PC-3 (cell line): ENCODE results near the gene CCDC24. TPM values are rescaled to one million over a fixed set of nuclear protein-coding genes. Genes with fewer than 3 reads are reported as not detected.

ENCODE experiments used
- ATAC-seq: fragments of 200-7000 bp; cut with Tn5 transposase; 2 replicates; pipeline ENCODE4 v1.9.1; 2020; ENCODE audit warnings: mild to moderate bottlenecking, moderate library complexity
- BruUV-seq: library from RNA; stranded (reverse); fragments of 400-500 nt; replicated peaks from 2 replicates; lab custom pipeline; 2021; lab: Mats Ljungman, UMichigan
- CTCF ChIA-PET: fragments of 300-600 bp; sonication (Branson Sonifier 250); formaldehyde crosslinking; loops from one replicate; lab custom pipeline; 2022; ENCODE audit warnings: antibody characterized with exemption; lab: Charles Lee
- POLR2A ChIA-PET: fragments of 300-600 bp; sonication (Branson Sonifier 250); formaldehyde crosslinking; loops from one replicate; lab custom pipeline; 2022; ENCODE audit warnings: antibody characterized with exemption; ENCODE audit not compliant: unreplicated experiment; lab: Charles Lee
- DNase-seq: peaks from one replicate; pipeline ENCODE4 v3.0.0-alpha.2; 2015
- H2AFZ ChIP-seq: fragments of 300-600 bp; sonication (generic); 2 replicates; pipeline ENCODE4 v1.6.0; 2016; ENCODE audit warnings: antibody characterized with exemption, low read length
- H3F3A ChIP-seq: fragments of 300-600 bp; sonication (generic); one replicate; pipeline ENCODE4 v1.6.0; 2017; ENCODE audit warnings: antibody characterized with exemption, low read length, control low read depth, mild to moderate bottlenecking; ENCODE audit not compliant: unreplicated experiment
- H3K27ac ChIP-seq: fragments of 300-600 bp; sonication (generic); 2 replicates; pipeline ENCODE4 v1.5.1; 2016; ENCODE audit warnings: mild to moderate bottlenecking, low read length
- H3K27me3 ChIP-seq: fragments of 300-600 bp; sonication (generic); 2 replicates; pipeline ENCODE4 v1.6.1; 2016; ENCODE audit warnings: low read length, mixed read lengths
- H3K36me3 ChIP-seq: fragments of 300-600 bp; sonication (generic); 2 replicates; pipeline ENCODE4 v1.6.1; 2016; ENCODE audit warnings: low read depth, mixed run types, low read length, mixed read lengths
- H3K4me1 ChIP-seq: fragments of 300-600 bp; sonication (generic); 2 replicates; pipeline ENCODE4 v1.5.1; 2016; ENCODE audit warnings: low read length; ENCODE audit not compliant: insufficient read depth
- H3K4me2 ChIP-seq: fragments of 300-600 bp; sonication (generic); 2 replicates; pipeline ENCODE4 v1.6.0; 2016; ENCODE audit warnings: low read length
- H3K4me3 ChIP-seq: fragments of 300-600 bp; sonication (generic); 2 replicates; pipeline ENCODE4 v1.5.1; 2016; ENCODE audit warnings: mild to moderate bottlenecking, low read length, mixed read lengths
- H3K79me2 ChIP-seq: fragments of 300-600 bp; sonication (generic); 2 replicates; pipeline ENCODE4 v1.6.1; 2017; ENCODE audit warnings: low read length, mixed read lengths
- H3K9ac ChIP-seq: fragments of 300-600 bp; sonication (generic); 2 replicates; pipeline ENCODE4 v1.6.0; 2016; ENCODE audit warnings: mild to moderate bottlenecking, low read length
- H3K9me2 ChIP-seq: fragments of 300-600 bp; sonication (generic); replicated peaks from 2 replicates; pipeline ENCODE4 v1.6.1; 2016; ENCODE audit warnings: mixed run types, low read length, mixed read lengths
- H3K9me3 ChIP-seq: fragments of 300-600 bp; sonication (generic); 2 replicates; pipeline ENCODE4 v1.6.1; 2016; ENCODE audit warnings: low read length, mixed read lengths
- H4K20me1 ChIP-seq: fragments of 300-600 bp; sonication (generic); 2 replicates; pipeline ENCODE4 v1.6.1; 2016; ENCODE audit warnings: low read length, mixed read lengths
- EZH2 ChIP-seq: fragments of 300-600 bp; sonication (generic); IDR thresholded peaks from one replicate; pipeline ENCODE4 v1.6.1; 2017; ENCODE audit warnings: antibody characterized with exemption, mild to moderate bottlenecking, low read length; ENCODE audit not compliant: unreplicated experiment
- EZH2phosphoT487 ChIP-seq: fragments of 300-600 bp; sonication (generic); IDR thresholded peaks from 2 replicates; pipeline ENCODE4 v1.6.1; 2018; ENCODE audit warnings: mild to moderate bottlenecking, antibody characterized with exemption, low read length, borderline replicate concordance
- intact Hi-C: fragments of 100-400 bp; cut with micrococcal nuclease; formaldehyde crosslinking; loops from 2 replicates; pipeline ENCODE4 v1.9.0; 2023
- total RNA-seq: library from RNA; depleted of rRNA; stranded (reverse); fragments of >200 nt; gene quantifications from 2 replicates; pipeline ENCODE4 v1.2.3, GENCODE V29; 2014
- TF ChIP-seq, protein P1 (sequence below): fragments of 300-600 bp; sonication (generic); conservative IDR thresholded peaks from 2 replicates; pipeline ENCODE4 v1.5.1; 2017; ENCODE audit warnings: antibody characterized with exemption, low read depth, mild to moderate bottlenecking, low read length

CCDC24 gene
- total RNA-seq, 1 experiment from 2014 or later = 10.1 TPM

DNA sequence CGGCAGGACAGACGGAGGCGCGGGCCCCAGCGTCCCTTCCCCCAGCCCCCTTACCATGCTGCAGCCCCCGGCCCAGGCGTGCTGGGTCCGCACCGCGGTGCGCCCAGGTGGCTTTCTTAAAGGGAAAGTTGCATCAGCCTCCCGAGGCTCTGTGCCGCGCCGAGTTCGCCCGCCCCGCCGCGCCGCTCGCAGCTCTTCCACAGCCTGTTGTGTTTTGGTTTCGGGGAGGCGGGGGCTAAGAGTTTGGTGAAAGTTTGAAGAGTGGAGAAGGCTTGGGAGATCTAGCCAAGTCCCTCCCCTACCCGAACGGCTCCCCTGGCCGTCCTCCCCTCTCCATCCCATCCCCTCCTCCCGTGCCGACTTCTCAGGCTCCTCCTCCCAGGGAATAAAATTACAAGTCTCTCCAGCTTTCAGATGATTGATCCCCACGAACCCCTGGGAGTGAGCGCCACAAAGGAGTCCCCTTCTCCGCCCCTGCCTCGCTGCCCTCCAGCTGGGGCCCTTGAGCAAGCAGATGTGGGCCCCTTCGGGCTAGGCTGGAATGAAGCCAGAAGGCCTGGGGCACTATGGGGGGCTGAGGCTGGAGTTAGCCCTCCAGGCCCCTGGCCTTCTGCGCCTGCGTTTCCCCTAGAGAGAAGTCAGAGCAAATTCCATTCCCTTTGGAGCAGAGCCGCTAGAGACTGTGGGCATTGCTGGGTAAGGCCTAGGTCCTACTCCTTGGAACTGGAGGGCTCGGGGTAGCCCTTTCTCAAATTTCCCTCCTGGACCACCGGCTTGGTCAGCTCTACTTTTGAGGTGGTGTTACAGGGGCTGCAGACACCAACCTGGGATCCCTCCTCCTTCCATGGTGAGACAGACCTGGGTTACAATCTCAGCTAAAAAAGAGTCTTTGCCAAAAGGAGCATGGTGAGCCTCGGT, 40.1 kb downstream of the CCDC24 start, which contains the start of gene SLC6A9:
SLC6A9 (minus strand) TSS at position 211 of the 918 bp plus-strand sequence. CDS start 7,185 bp downstream, outside the sequence.
- TF ChIP-seq, protein P1, sequence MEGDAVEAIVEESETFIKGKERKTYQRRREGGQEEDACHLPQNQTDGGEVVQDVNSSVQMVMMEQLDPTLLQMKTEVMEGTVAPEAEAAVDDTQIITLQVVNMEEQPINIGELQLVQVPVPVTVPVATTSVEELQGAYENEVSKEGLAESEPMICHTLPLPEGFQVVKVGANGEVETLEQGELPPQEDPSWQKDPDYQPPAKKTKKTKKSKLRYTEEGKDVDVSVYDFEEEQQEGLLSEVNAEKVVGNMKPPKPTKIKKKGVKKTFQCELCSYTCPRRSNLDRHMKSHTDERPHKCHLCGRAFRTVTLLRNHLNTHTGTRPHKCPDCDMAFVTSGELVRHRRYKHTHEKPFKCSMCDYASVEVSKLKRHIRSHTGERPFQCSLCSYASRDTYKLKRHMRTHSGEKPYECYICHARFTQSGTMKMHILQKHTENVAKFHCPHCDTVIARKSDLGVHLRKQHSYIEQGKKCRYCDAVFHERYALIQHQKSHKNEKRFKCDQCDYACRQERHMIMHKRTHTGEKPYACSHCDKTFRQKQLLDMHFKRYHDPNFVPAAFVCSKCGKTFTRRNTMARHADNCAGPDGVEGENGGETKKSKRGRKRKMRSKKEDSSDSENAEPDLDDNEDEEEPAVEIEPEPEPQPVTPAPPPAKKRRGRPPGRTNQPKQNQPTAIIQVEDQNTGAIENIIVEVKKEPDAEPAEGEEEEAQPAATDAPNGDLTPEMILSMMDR = no peak
- no peak for TF ChIP-seq EZH2
- TF ChIP-seq EZH2phosphoT487 = no peak
- Histone ChIP-seq H3K4me1 (peaks cover 41% of the 10 kb centered on the region), H3K9me2 (no peaks in the 10 kb centered on the region), H4K20me1 (no peaks in the 10 kb centered on the region), H3K79me2 (peaks cover 23% of the 10 kb centered on the region), H3K36me3 (no peaks in the 10 kb centered on the region), H3F3A (no peaks in the 10 kb centered on the region), H3K27me3 (no peaks in the 10 kb centered on the region), H3K27ac (peak within 1 kb of the TSS; percentile 98), H3K4me3 (peak within 1 kb of the TSS; percentile 91), H2AFZ (peak within 1 kb of the TSS; percentile 61), H3K9ac (peak within 1 kb of the TSS; percentile 98), H3K9me3 (no peaks in the 10 kb centered on the region), H3K4me2 (peak within 1 kb of the TSS; percentile 90)
- POLR2A ChIA-PET = interaction anchor here (0.6 kb wide), 5 partner anchors 50 to 577 kb away, joined by 11 to 17 read pairs (median 12); no protein-coding TSS in a partner anchor
- peak; percentile 7 for ATAC-seq
- intact Hi-C loops = no loop called here
- TSS peak; percentile 28 for BruUV-seq
- peak; percentile 62 for DNase-seq
- CTCF ChIA-PET = interaction anchor here (0.6 to 1.0 kb wide), 4 partner anchors 16 to 346 kb away, joined by 3 to 5 read pairs (median 4); no protein-coding TSS in a partner anchor

DNA sequence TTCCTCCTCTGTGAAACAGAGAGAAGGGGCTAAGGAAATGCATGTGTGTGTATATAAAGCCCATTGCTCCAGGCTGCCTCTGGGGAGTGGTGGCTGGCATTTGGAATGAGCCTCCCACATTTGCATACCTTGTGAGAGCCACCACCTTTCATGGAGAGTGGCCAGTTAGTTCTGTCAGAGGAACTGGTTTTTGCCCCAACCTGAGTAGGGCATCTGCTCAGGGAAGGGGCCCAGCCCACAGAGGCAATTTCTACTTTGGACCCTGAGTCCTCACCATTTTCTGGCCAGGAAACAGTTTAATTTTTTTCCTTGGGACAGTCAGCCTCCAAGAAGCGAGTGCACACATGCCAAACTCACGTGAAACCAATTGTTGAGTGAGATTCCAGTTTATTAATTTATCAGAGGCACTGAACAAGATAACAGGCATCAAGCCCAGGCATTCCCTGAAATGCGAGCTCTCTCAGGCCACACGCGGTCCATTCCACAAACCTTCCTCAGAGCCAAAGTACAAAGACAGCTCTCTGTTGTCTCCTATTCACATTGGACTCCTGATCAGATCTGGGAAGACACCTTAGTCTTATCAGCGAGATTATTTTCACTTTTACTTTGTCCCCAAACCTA, 40.9 kb downstream of the CCDC24 start:
- no peaks in the 10 kb centered on the region for H3F3A ChIP-seq
- no peak for TF ChIP-seq EZH2phosphoT487
- TF ChIP-seq, protein P1 = no peak
- no peak for TF ChIP-seq EZH2
- CTCF ChIA-PET = no interaction called here
- peaks cover 39% of the 10 kb centered on the region for H3K4me1 ChIP-seq
- H3K27me3 ChIP-seq = no peaks in the 10 kb centered on the region
- H3K9me3 ChIP-seq = no peaks in the 10 kb centered on the region
- H4K20me1 ChIP-seq = no peaks in the 10 kb centered on the region
- peak overlapping the region; percentile 2; the same call in 1 of the 2 replicates for H3K27ac ChIP-seq
- peaks cover 15% of the 10 kb centered on the region for H3K79me2 ChIP-seq
- H3K4me3 ChIP-seq = no peak overlapping the region
- POLR2A ChIA-PET = no interaction called here
- H3K4me2 ChIP-seq = peak overlapping the region; percentile 90; the same call in 1 of the 2 replicates
- no peaks in the 10 kb centered on the region for H3K9me2 ChIP-seq
- intact Hi-C loops = no loop called here
- ATAC-seq (no peak), DNase-seq (peak; percentile 33)
- BruUV-seq = no TSS peak
- H2AFZ ChIP-seq = no peak overlapping the region
- no peak overlapping the region for H3K9ac ChIP-seq
- no peaks in the 10 kb centered on the region for H3K36me3 ChIP-seq
